B cell (primary cell): ENCODE results near the gene COL10A1. TPM values are rescaled to one million over a fixed set of nuclear protein-coding genes. Genes with fewer than 3 reads are reported as not detected.

Experiments
- ATAC-seq: fragments of 200-7000 bp; cut with Tn5 transposase; one replicate; pipeline ENCODE4 v1.10.0; 2021; ENCODE audit warnings: low read depth, mild to moderate bottlenecking, moderate number of reproducible peaks, moderate library complexity
- CTCF ChIA-PET: fragments of 350-600 bp; sonication (Branson Sonifier 250); formaldehyde crosslinking; loops from one replicate; lab custom pipeline; 2021; ENCODE audit warnings: antibody characterized with exemption, inconsistent platforms; lab: Charles Lee
- POLR2A ChIA-PET: fragments of 350-600 bp; sonication (Branson Sonifier 250); formaldehyde crosslinking; loops from one replicate; lab custom pipeline; 2021; ENCODE audit warnings: antibody characterized with exemption; lab: Charles Lee
- DNase-seq: peaks from one replicate; pipeline ENCODE4 v3.0.0; 2013
- H2AFZ ChIP-seq: 2 replicates; pipeline ENCODE4 v1.6.1; 2012; ENCODE audit warnings: mild to moderate bottlenecking, low read depth, low read length; ENCODE audit not compliant: insufficient read depth, poor library complexity, severe bottlenecking
- H3K27ac ChIP-seq, 2 donors: 1 replicate in 1 of 2; 2 replicates in 1 of 2; pipeline ENCODE4 v1.5.1; 2012 to 2013; ENCODE audit warnings: low read length in 2 of 2, mild to moderate bottlenecking in 2 of 2, moderate library complexity in 1 of 2
- H3K27me3 ChIP-seq, 4 experiments: fragments of 200-600 bp in 1 of 4; sonication (generic) in 1 of 4; replicated peaks in 1 of 4; 1 replicate in 2 of 4; 2 replicates in 2 of 4; pipeline versions ENCODE4 v1.6.1 to v1.7.0; 2013 to 2016; ENCODE audit warnings: low read length in 3 of 4, mild to moderate bottlenecking in 2 of 4, mixed read lengths in 1 of 4, moderate library complexity in 1 of 4; ENCODE audit not compliant: insufficient read depth in 4 of 4, control insufficient read depth in 3 of 4; ENCODE audit errors: control extremely low read depth in 1 of 4
- H3K36me3 ChIP-seq, 2 experiments: replicated peaks in 1 of 2; 1 replicate in 1 of 2; 2 replicates in 1 of 2; pipeline versions ENCODE4 v1.6.1 to v1.7.1; 2013; ENCODE audit warnings: low read length in 1 of 2; ENCODE audit not compliant: insufficient read depth in 2 of 2, control insufficient read depth in 1 of 2; ENCODE audit errors: control extremely low read depth in 1 of 2, extremely low read depth in 1 of 2
- H3K4me1 ChIP-seq, 2 donors: fragments of 200-600 bp in 1 of 2; sonication (generic) in 1 of 2; 1 replicate in 1 of 2; 2 replicates in 1 of 2; pipeline versions ENCODE4 v1.5.1 to v1.6.1; 2013 to 2017; ENCODE audit warnings: low read length in 2 of 2; ENCODE audit not compliant: control insufficient read depth in 2 of 2, insufficient read depth in 2 of 2
- H3K4me2 ChIP-seq: replicated peaks from 2 replicates; pipeline ENCODE3; 2012; ENCODE audit warnings: mild to moderate bottlenecking, low read depth, low read length; ENCODE audit not compliant: poor library complexity, severe bottlenecking
- H3K4me3 ChIP-seq, 5 experiments: fragments of 200-600 bp in 1 of 5; sonication (generic) in 1 of 5; 1 replicate in 3 of 5; 2 replicates in 2 of 5; pipeline versions ENCODE4 v1.5.1 to v1.7.0; 2011 to 2016; ENCODE audit warnings: low read length in 4 of 5, mild to moderate bottlenecking in 4 of 5, low read depth in 2 of 5, control low read depth in 1 of 5, moderate library complexity in 1 of 5; ENCODE audit not compliant: insufficient read depth in 1 of 5; ENCODE audit errors: control extremely low read depth in 1 of 5, extremely low read depth in 1 of 5
- H3K79me2 ChIP-seq: fragments of 200-600 bp; sonication (generic); one replicate; pipeline ENCODE4 v1.6.0; 2016; ENCODE audit warnings: low read length; ENCODE audit not compliant: control insufficient read depth, insufficient read depth
- H3K9ac ChIP-seq: fragments of 200-600 bp; sonication (generic); 2 replicates; pipeline ENCODE4 v1.6.1; 2017; ENCODE audit warnings: mild to moderate bottlenecking, low read length, moderate library complexity
- H3K9me3 ChIP-seq, 3 donors: one replicate each; pipeline versions ENCODE4 v1.6.1 to v1.7.1; 2013; ENCODE audit warnings: low read length in 2 of 3; ENCODE audit not compliant: control insufficient read depth in 2 of 3, insufficient read depth in 1 of 3; ENCODE audit errors: control extremely low read depth in 1 of 3
- H4K20me1 ChIP-seq: 2 replicates; pipeline ENCODE4 v1.6.0; 2012; ENCODE audit warnings: mild to moderate bottlenecking, low read length; ENCODE audit not compliant: insufficient read depth, control insufficient read depth, poor library complexity, severe bottlenecking
- H3K27ac Mint-ChIP-seq: one replicate; pipeline ENCODE4 v1.8.0; 2021; ENCODE audit warnings: mixed read lengths
- H3K27me3 Mint-ChIP-seq: one replicate; pipeline ENCODE4 v1.8.0; 2021; ENCODE audit warnings: mixed read lengths
- H3K4me1 Mint-ChIP-seq: one replicate; pipeline ENCODE4 v1.8.0; 2021; ENCODE audit warnings: mixed read lengths
- H3K4me3 Mint-ChIP-seq: one replicate; pipeline ENCODE4 v1.8.0; 2021; ENCODE audit warnings: mixed read lengths
- H3K9me3 Mint-ChIP-seq: one replicate; pipeline ENCODE4 v1.8.0; 2022; ENCODE audit warnings: mixed read lengths; ENCODE audit not compliant: insufficient read depth
- CTCF ChIP-seq: fragments of 200-600 bp; IDR thresholded peaks from one replicate; pipeline ENCODE4 v1.8.0; 2022; ENCODE audit warnings: antibody characterized with exemption, mild to moderate bottlenecking
- EZH2 ChIP-seq: IDR thresholded peaks from 2 replicates; pipeline ENCODE4 v1.6.1; 2012; ENCODE audit warnings: borderline replicate concordance, low read depth, mild to moderate bottlenecking, moderate library complexity, low read length; ENCODE audit not compliant: insufficient read depth, poor library complexity, severe bottlenecking
- WGBS: methylation state at CpG from one replicate; pipeline ENCODE4 v1.1.5; 2013; ENCODE audit warnings: missing lambda C conversion rate; ENCODE audit not compliant: insufficient coverage; 5-methylcytosine and 5-hydroxymethylcytosine counted together
- intact Hi-C: fragments of 100-400 bp; cut with micrococcal nuclease; formaldehyde crosslinking; loops from one replicate; pipeline ENCODE4 v1.10.0; 2022
- polyA plus RNA-seq: library from polyadenylated mRNA; depleted of rRNA; stranded (reverse); fragments of >200 nt; gene quantifications from 2 replicates; pipeline ENCODE4 v1.2.3, GENCODE V29; 2012
- total RNA-seq, 2 donors: library from RNA; stranded (reverse); fragments of 120-200 nt in 1 of 2; gene quantifications; 1 replicate in 1 of 2; 2 replicates in 1 of 2; pipeline versions ENCODE4 v1.2.3 to v1.2.4, GENCODE V29; 2013 to 2022

COL10A1 gene
- total and polyA plus RNA-seq, 2 donors (not counting 1 experiment from before 2014, with no cell fraction given), result not detected

GRCh38 chr6:116133453-116133852, 7.5 kb upstream of the COL10A1 start:
- no peak overlapping the region for H3K4me3 Mint-ChIP-seq
- H3K4me1 Mint-ChIP-seq, result no peaks in the 10 kb centered on the region
- ATAC-seq (no peak), DNase-seq (no peak)
- no peak overlapping the region for H3K4me2 ChIP-seq
- no peak overlapping the region for H3K9ac ChIP-seq
- 100% methylated on average over 3 of the region's 3 CpGs for WGBS
- H3K79me2 ChIP-seq, result no peaks in the 10 kb centered on the region
- H3K9me3 Mint-ChIP-seq, result no peaks in the 10 kb centered on the region
- H3K9me3 ChIP-seq, result no peaks in the 10 kb centered on the region
- no peaks in the 10 kb centered on the region for H3K4me1 ChIP-seq
- no peaks in the 10 kb centered on the region for H3K27me3 ChIP-seq
- intact Hi-C loops, result no loop called here
- ChIA-PET POLR2A (no interaction called here), CTCF (no interaction called here)
- H3K27ac Mint-ChIP-seq, result no peak overlapping the region
- TF ChIP-seq CTCF (no peak), EZH2 (no peak)
- H3K27me3 Mint-ChIP-seq, result no peaks in the 10 kb centered on the region
- no peak overlapping the region for H2AFZ ChIP-seq
- H3K4me3 ChIP-seq, result no peak overlapping the region
- peaks cover 2% of the 10 kb centered on the region in 2 experiments for H3K36me3 ChIP-seq
- H4K20me1 ChIP-seq, result no peaks in the 10 kb centered on the region
- no peak overlapping the region for H3K27ac ChIP-seq

DNA sequence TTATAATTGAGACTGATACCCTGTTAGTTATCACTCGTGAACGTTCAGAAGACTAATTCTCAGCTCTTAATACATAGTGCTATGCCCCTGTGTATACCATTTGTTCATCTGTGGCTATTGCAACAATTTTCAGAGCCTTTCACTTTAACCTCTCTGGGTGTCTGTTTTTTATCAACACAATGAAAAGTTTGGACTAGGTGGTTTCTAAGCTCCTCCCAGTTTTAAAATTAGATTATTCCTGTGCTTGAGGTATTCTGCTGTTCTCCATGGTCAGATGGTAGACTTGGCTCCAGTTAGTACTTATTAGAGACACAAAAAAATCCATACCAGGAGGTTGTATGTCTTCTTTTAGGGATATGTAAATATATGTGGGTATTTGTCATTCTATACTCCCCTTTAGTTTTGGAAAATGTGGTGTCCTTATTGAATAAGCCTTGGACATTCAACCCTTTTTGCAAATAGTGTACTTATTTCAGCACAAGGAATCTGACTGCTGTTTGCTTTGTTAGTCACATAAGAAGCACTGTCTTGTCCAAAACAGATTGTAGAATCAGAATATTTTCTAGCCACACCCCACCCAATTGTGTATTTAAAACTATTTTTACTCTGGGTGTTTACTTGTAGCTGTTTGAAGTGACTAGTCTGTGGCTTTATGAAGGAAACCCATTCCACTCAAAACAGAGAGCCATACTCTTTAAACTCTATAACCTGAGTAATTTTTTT, 2.0 kb upstream of the COL10A1 start:
- Histone ChIP-seq H3K9me3 (no peaks in the 10 kb centered on the region), H4K20me1 (no peaks in the 10 kb centered on the region), H3K36me3 (peaks cover 2% of the 10 kb centered on the region in 2 experiments), H3K4me3 (no peak overlapping the region), H3K27ac (no peak overlapping the region), H3K4me1 (no peaks in the 10 kb centered on the region), H3K27me3 (no peaks in the 10 kb centered on the region), H3K9ac (no peak overlapping the region), H2AFZ (no peak overlapping the region), H3K79me2 (no peaks in the 10 kb centered on the region), H3K4me2 (no peak overlapping the region)
- DNase-seq, result no peak
- Mint-ChIP-seq H3K4me1 (no peaks in the 10 kb centered on the region), H3K27ac (no peak overlapping the region), H3K27me3 (no peaks in the 10 kb centered on the region), H3K9me3 (no peaks in the 10 kb centered on the region), H3K4me3 (no peak overlapping the region)
- POLR2A ChIA-PET, result no interaction called here
- TF ChIP-seq CTCF, result no peak
- TF ChIP-seq EZH2, result no peak
- WGBS, result no CpG with 5 or more reads among the region's 2 CpGs
- no peak for ATAC-seq
- intact Hi-C loops, result no loop called here
- CTCF ChIA-PET, result no interaction called here
